Suprapubic skin (tissue), 4 donors: Measurements from ENCODE around the gene IGFBP2.

ENCODE experiments used
- EP300 ChIP-seq: sonication (generic); formaldehyde crosslinking; IDR thresholded peaks from one replicate; pipeline ENCODE4 v1.6.1; 2017; ENCODE audit warnings: antibody characterized with exemption
- POLR2AphosphoS5 ChIP-seq, 3 donors: sonication (generic); formaldehyde crosslinking; IDR thresholded peaks; one replicate each; pipeline ENCODE4 v1.6.1; 2017; ENCODE audit warnings: antibody characterized with exemption in 3 of 3
- TF ChIP-seq, protein P1 (sequence below), 2 donors: fragments of 200-600 bp in 1 of 2; fragments of 450-650 bp in 1 of 2; sonication (generic) in 1 of 2; IDR thresholded peaks; one replicate each; pipeline ENCODE4 v1.5.1; 2016 to 2019; ENCODE audit warnings: antibody characterized with exemption in 2 of 2, mild to moderate bottlenecking in 1 of 2, moderate library complexity in 1 of 2

DNA sequence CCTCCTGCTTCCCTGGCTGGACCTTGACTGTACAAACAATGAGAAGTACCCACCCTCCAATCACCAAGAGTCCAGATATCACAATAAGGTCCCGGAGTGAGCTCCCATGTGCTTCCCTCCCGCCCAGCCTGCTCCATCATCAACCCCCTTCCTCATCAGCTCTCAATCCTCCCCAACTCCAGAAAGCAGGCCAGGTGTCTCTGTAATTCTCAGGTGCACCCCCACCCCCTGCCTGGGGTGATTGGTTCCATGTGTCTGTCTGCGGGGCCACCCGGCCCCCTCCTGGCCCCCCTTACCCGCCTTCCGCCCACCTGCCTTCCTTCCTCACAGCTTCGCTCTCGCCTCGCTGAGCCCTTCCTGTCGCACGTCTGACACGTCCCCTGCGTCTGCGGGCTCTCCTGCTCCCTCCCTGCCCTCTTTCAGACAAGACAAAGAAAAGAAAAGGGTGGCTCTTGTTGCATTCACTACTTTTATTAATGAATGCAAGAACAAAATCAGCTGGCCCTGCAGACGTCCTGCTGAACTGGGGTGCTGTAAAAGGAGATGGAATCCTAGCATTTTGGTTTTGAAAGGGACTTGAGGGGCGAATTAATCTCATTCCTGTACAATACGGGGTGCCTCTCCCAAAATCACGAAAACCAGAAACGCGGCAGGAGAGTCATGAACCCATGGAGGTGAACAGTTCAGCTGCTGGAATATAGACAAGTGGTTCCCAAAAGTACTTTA, 26.5 kb upstream of the IGFBP2 start:
- TF ChIP-seq EP300 (no peak), POLR2AphosphoS5 (IDR thresholded peaks at IDR 0.05) (no peak)
- TF ChIP-seq, protein P1, sequence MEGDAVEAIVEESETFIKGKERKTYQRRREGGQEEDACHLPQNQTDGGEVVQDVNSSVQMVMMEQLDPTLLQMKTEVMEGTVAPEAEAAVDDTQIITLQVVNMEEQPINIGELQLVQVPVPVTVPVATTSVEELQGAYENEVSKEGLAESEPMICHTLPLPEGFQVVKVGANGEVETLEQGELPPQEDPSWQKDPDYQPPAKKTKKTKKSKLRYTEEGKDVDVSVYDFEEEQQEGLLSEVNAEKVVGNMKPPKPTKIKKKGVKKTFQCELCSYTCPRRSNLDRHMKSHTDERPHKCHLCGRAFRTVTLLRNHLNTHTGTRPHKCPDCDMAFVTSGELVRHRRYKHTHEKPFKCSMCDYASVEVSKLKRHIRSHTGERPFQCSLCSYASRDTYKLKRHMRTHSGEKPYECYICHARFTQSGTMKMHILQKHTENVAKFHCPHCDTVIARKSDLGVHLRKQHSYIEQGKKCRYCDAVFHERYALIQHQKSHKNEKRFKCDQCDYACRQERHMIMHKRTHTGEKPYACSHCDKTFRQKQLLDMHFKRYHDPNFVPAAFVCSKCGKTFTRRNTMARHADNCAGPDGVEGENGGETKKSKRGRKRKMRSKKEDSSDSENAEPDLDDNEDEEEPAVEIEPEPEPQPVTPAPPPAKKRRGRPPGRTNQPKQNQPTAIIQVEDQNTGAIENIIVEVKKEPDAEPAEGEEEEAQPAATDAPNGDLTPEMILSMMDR (IDR thresholded peaks at IDR 0.05) = no peak
